Activated T-helper 1 cell treated with anti-CD3 and anti-CD28 coated beads, Interleukin-12 subunit alpha, Interleukin-12 subunit beta, Interleukin-2, Interleukin-4 antibody, amounts not matched to agents 30 ng/mL and 10 ng/mL and 1 ng/mL, durations not matched to agents 14 hours and 24 hours and 36 hours (primary cell): ENCODE data around the gene HMGCLL1. TPM values are rescaled to one million over a fixed set of nuclear protein-coding genes. Genes with fewer than 3 reads are reported as not detected.

Experiments
- DNase-seq: peaks from one replicate; pipeline ENCODE4 v3.0.0; 2021; ENCODE audit warnings: low spot score
- H3K27ac Mint-ChIP-seq: one replicate; pipeline ENCODE4 v1.8.0; 2021; ENCODE audit warnings: mild to moderate bottlenecking, mixed read lengths
- H3K27me3 Mint-ChIP-seq: one replicate; pipeline ENCODE4 v1.8.0; 2022; ENCODE audit warnings: mild to moderate bottlenecking, moderate library complexity, mixed read lengths; ENCODE audit not compliant: insufficient read depth
- H3K36me3 Mint-ChIP-seq: one replicate; pipeline ENCODE4 v1.8.0; 2021; ENCODE audit warnings: low read depth, mixed read lengths
- H3K4me1 Mint-ChIP-seq: one replicate; pipeline ENCODE4 v1.8.0; 2021; ENCODE audit warnings: low read depth, mixed read lengths
- H3K4me3 Mint-ChIP-seq: one replicate; pipeline ENCODE4 v1.8.0; 2021; ENCODE audit warnings: mild to moderate bottlenecking, moderate library complexity, mixed read lengths
- H3K9me3 Mint-ChIP-seq: one replicate; pipeline ENCODE4 v1.8.0; 2021; ENCODE audit warnings: mixed read lengths
- intact Hi-C: fragments of 100-400 bp; cut with micrococcal nuclease; formaldehyde crosslinking; loops from one replicate; pipeline ENCODE4 v1.15.1; 2024
- total RNA-seq: library from RNA; stranded (reverse); gene quantifications from 2 replicates; pipeline ENCODE4 v1.2.3, GENCODE V29; 2022

Gene HMGCLL1
- total RNA-seq, 1 donor from 2014 or later = not detected

- intact Hi-C loops = no loop called here
- no peaks in the 10 kb centered on the region for H3K9me3 Mint-ChIP-seq
Observed at GRCh38 chr6:55566036-55566710, 12.8 kb downstream of the HMGCLL1 start.

GRCh38 chr6:55562318-55562717 lies 16.7 kb downstream of the HMGCLL1 start:
- Mint-ChIP-seq H3K36me3 (no peaks in the 10 kb centered on the region), H3K4me3 (no peak overlapping the region), H3K27ac (no peak overlapping the region), H3K4me1 (no peaks in the 10 kb centered on the region), H3K9me3 (no peaks in the 10 kb centered on the region), H3K27me3 (no peaks in the 10 kb centered on the region)
- DNase-seq = no peak
- intact Hi-C loops = no loop called here

More at GRCh38 chr6:55566036-55566710, 12.8 kb downstream of the HMGCLL1 start:
- Mint-ChIP-seq H3K4me1 (no peaks in the 10 kb centered on the region), H3K36me3 (no peaks in the 10 kb centered on the region), H3K27ac (no peak overlapping the region), H3K27me3 (no peaks in the 10 kb centered on the region), H3K4me3 (no peak overlapping the region)
- no peak for DNase-seq

- Mint-ChIP-seq H3K9me3 (no peaks in the 10 kb centered on the region), H3K4me1 (no peaks in the 10 kb centered on the region), H3K36me3 (no peaks in the 10 kb centered on the region), H3K27me3 (no peaks in the 10 kb centered on the region), H3K27ac (no peak overlapping the region), H3K4me3 (no peak overlapping the region)
- intact Hi-C loops = no loop called here
- no peak for DNase-seq
Observed at GRCh38 chr6:55560290-55560885, 18.6 kb downstream of the HMGCLL1 start.

GRCh38 chr6:55557146-55557545 lies 21.8 kb downstream of the HMGCLL1 start:
- intact Hi-C loops = no loop called here
- H3K4me3 Mint-ChIP-seq = no peak overlapping the region
- no peaks in the 10 kb centered on the region for H3K9me3 Mint-ChIP-seq
- no peaks in the 10 kb centered on the region for H3K4me1 Mint-ChIP-seq
- no peak for DNase-seq
- no peaks in the 10 kb centered on the region for H3K27me3 Mint-ChIP-seq
- no peak overlapping the region for H3K27ac Mint-ChIP-seq
- no peaks in the 10 kb centered on the region for H3K36me3 Mint-ChIP-seq

- no peak overlapping the region for H3K4me3 Mint-ChIP-seq
- H3K36me3 Mint-ChIP-seq = no peaks in the 10 kb centered on the region
- H3K4me1 Mint-ChIP-seq = no peaks in the 10 kb centered on the region
- DNase-seq = no peak
- H3K9me3 Mint-ChIP-seq = no peaks in the 10 kb centered on the region
- no peaks in the 10 kb centered on the region for H3K27me3 Mint-ChIP-seq
- intact Hi-C loops = no loop called here
- H3K27ac Mint-ChIP-seq = no peak overlapping the region
Observed at GRCh38 chr6:55545791-55546190, 33.2 kb downstream of the HMGCLL1 start.

- Mint-ChIP-seq H3K9me3 (no peaks in the 10 kb centered on the region), H3K27ac (no peak overlapping the region), H3K4me1 (no peaks in the 10 kb centered on the region), H3K27me3 (no peaks in the 10 kb centered on the region), H3K36me3 (no peaks in the 10 kb centered on the region), H3K4me3 (no peak overlapping the region)
- no peak for DNase-seq
- intact Hi-C loops = no loop called here
Observed at GRCh38 chr6:55543633-55544309, 35.2 kb downstream of the HMGCLL1 start.

GRCh38 chr6:55541024-55541423 lies 38.0 kb downstream of the HMGCLL1 start:
- Mint-ChIP-seq H3K9me3 (no peaks in the 10 kb centered on the region), H3K4me1 (no peaks in the 10 kb centered on the region), H3K4me3 (no peak overlapping the region), H3K27me3 (no peaks in the 10 kb centered on the region), H3K27ac (no peak overlapping the region), H3K36me3 (no peaks in the 10 kb centered on the region)
- no peak for DNase-seq
- intact Hi-C loops = no loop called here

- H3K9me3 Mint-ChIP-seq = no peaks in the 10 kb centered on the region
- H3K4me3 Mint-ChIP-seq = no peak overlapping the region
- no peaks in the 10 kb centered on the region for H3K27me3 Mint-ChIP-seq
- no peak for DNase-seq
- intact Hi-C loops = no loop called here
- no peak overlapping the region for H3K27ac Mint-ChIP-seq
- H3K4me1 Mint-ChIP-seq = no peaks in the 10 kb centered on the region
- H3K36me3 Mint-ChIP-seq = no peaks in the 10 kb centered on the region
Observed at GRCh38 chr6:55536391-55536956, 42.5 kb downstream of the HMGCLL1 start.

GRCh38 chr6:55531496-55531895 lies 47.5 kb downstream of the HMGCLL1 start:
- DNase-seq = no peak
- intact Hi-C loops = no loop called here
- H3K27me3 Mint-ChIP-seq = no peaks in the 10 kb centered on the region
- H3K4me1 Mint-ChIP-seq = no peaks in the 10 kb centered on the region
- H3K36me3 Mint-ChIP-seq = no peaks in the 10 kb centered on the region
- no peak overlapping the region for H3K27ac Mint-ChIP-seq
- H3K4me3 Mint-ChIP-seq = no peak overlapping the region
- no peaks in the 10 kb centered on the region for H3K9me3 Mint-ChIP-seq

- H3K27me3 Mint-ChIP-seq = no peaks in the 10 kb centered on the region
- no peak for DNase-seq
- H3K27ac Mint-ChIP-seq = no peak overlapping the region
- H3K36me3 Mint-ChIP-seq = no peaks in the 10 kb centered on the region
- no peaks in the 10 kb centered on the region for H3K9me3 Mint-ChIP-seq
- intact Hi-C loops = no loop called here
- H3K4me1 Mint-ChIP-seq = no peaks in the 10 kb centered on the region
- H3K4me3 Mint-ChIP-seq = no peak overlapping the region
Observed at GRCh38 chr6:55530931-55531330, 48.1 kb downstream of the HMGCLL1 start.

GRCh38 chr6:55528624-55529023 lies 50.4 kb downstream of the HMGCLL1 start:
- peaks cover 3% of the 10 kb centered on the region for H3K9me3 Mint-ChIP-seq
- H3K36me3 Mint-ChIP-seq = no peaks in the 10 kb centered on the region
- intact Hi-C loops = no loop called here
- H3K27ac Mint-ChIP-seq = no peak overlapping the region
- no peaks in the 10 kb centered on the region for H3K27me3 Mint-ChIP-seq
- DNase-seq = no peak
- H3K4me3 Mint-ChIP-seq = no peak overlapping the region
- H3K4me1 Mint-ChIP-seq = no peaks in the 10 kb centered on the region

GRCh38 chr6:55524441-55524840 lies 54.6 kb downstream of the HMGCLL1 start:
- no peak overlapping the region for H3K4me3 Mint-ChIP-seq
- no peak for DNase-seq
- H3K27ac Mint-ChIP-seq = no peak overlapping the region
- intact Hi-C loops = no loop called here
- no peaks in the 10 kb centered on the region for H3K4me1 Mint-ChIP-seq
- H3K9me3 Mint-ChIP-seq = peaks cover 3% of the 10 kb centered on the region
- H3K27me3 Mint-ChIP-seq = no peaks in the 10 kb centered on the region
- no peaks in the 10 kb centered on the region for H3K36me3 Mint-ChIP-seq

GRCh38 chr6:55518529-55519060 lies 60.4 kb downstream of the HMGCLL1 start:
- no peaks in the 10 kb centered on the region for H3K4me1 Mint-ChIP-seq
- no peak for DNase-seq
- no peak overlapping the region for H3K27ac Mint-ChIP-seq
- no peaks in the 10 kb centered on the region for H3K36me3 Mint-ChIP-seq
- H3K27me3 Mint-ChIP-seq = no peaks in the 10 kb centered on the region
- H3K9me3 Mint-ChIP-seq = no peaks in the 10 kb centered on the region
- intact Hi-C loops = no loop called here
- H3K4me3 Mint-ChIP-seq = no peak overlapping the region
